IMR-90 (cell line): ENCODE results near the gene STIM1. TPM values are rescaled to one million over a fixed set of nuclear protein-coding genes. Genes with fewer than 3 reads are reported as not detected.

ENCODE experiments used
- ATAC-seq: fragments of 200-7000 bp; cut with Tn5 transposase; 2 replicates; pipeline ENCODE4 v1.9.1; 2020; ENCODE audit warnings: low read depth, mild to moderate bottlenecking, moderate library complexity
- BruUV-seq: library from RNA; stranded (reverse); fragments of 400-500 nt; replicated peaks from 2 replicates; lab custom pipeline; 2021; lab: Mats Ljungman, UMichigan
- CTCF ChIA-PET: fragments of 300-600 bp; formaldehyde crosslinking; extraction: SDS; loops from one replicate; lab custom pipeline; 2021; ENCODE audit warnings: antibody characterized with exemption; lab: Yijun Ruan, JAX
- POLR2A ChIA-PET: fragments of 300-600 bp; sonication (Branson Sonifier 250); formaldehyde crosslinking; loops from one replicate; lab custom pipeline; 2022; ENCODE audit warnings: antibody characterized with exemption; ENCODE audit not compliant: unreplicated experiment; lab: Charles Lee
- DNase-seq: peaks from one replicate; pipeline ENCODE4 v3.0.0; 2013
- H2AFZ ChIP-seq: replicated peaks from 2 replicates; pipeline ENCODE3; 2013; ENCODE audit warnings: low read length, mild to moderate bottlenecking; ENCODE audit not compliant: poor library complexity
- H2AK5ac ChIP-seq: 2 replicates; pipeline ENCODE4 v1.6.1; 2013; ENCODE audit warnings: low read depth, low read length, inconsistent platforms
- H2AK9ac ChIP-seq: replicated peaks from 2 replicates; pipeline ENCODE3; 2013; ENCODE audit warnings: mild to moderate bottlenecking, low read depth, low read length, moderate library complexity; ENCODE audit not compliant: poor library complexity
- H2BK120ac ChIP-seq: 2 replicates; pipeline ENCODE4 v1.6.1; 2013; ENCODE audit warnings: low read depth, low read length, inconsistent platforms
- H2BK15ac ChIP-seq: 3 replicates; pipeline ENCODE4 v1.6.1; 2013; ENCODE audit warnings: low read depth, low read length, inconsistent platforms
- H2BK20ac ChIP-seq: 2 replicates; pipeline ENCODE4 v1.6.1; 2013; ENCODE audit warnings: low read depth, mild to moderate bottlenecking, inconsistent platforms, low read length, moderate library complexity
- H2BK5ac ChIP-seq: 2 replicates; pipeline ENCODE4 v1.6.1; 2013; ENCODE audit warnings: mild to moderate bottlenecking, low read depth, low read length, inconsistent platforms; ENCODE audit not compliant: poor library complexity, severe bottlenecking
- H3K14ac ChIP-seq: replicated peaks from 2 replicates; pipeline ENCODE4 v1.6.1; 2013; ENCODE audit warnings: low read depth, low read length, inconsistent platforms
- H3K18ac ChIP-seq: 2 replicates; pipeline ENCODE4 v1.6.1; 2013; ENCODE audit warnings: low read depth, low read length, control low read depth
- H3K23ac ChIP-seq: 2 replicates; pipeline ENCODE4 v1.6.1; 2013; ENCODE audit warnings: low read depth, low read length, inconsistent platforms
- H3K27ac ChIP-seq: 2 replicates; pipeline ENCODE4 v1.5.1; 2013; ENCODE audit warnings: mild to moderate bottlenecking, control low read depth, low read length; ENCODE audit not compliant: insufficient read depth
- H3K27me3 ChIP-seq: 2 replicates; pipeline ENCODE4 v1.6.1; 2013; ENCODE audit warnings: low read length; ENCODE audit not compliant: control insufficient read depth, insufficient read depth
- H3K36me3 ChIP-seq: 2 replicates; pipeline ENCODE4 v1.6.1; 2013; ENCODE audit warnings: low read length, mixed read lengths; ENCODE audit not compliant: control insufficient read depth, insufficient read depth
- H3K4ac ChIP-seq: 2 replicates; pipeline ENCODE4 v1.6.1; 2013; ENCODE audit warnings: low read depth, low read length, inconsistent platforms
- H3K4me1 ChIP-seq: 2 replicates; pipeline ENCODE4 v1.6.1; 2013; ENCODE audit warnings: low read length, mixed read lengths; ENCODE audit not compliant: control insufficient read depth, insufficient read depth
- H3K4me2 ChIP-seq: 2 replicates; pipeline ENCODE4 v1.6.1; 2013; ENCODE audit warnings: low read depth, mild to moderate bottlenecking, control low read depth, low read length, moderate library complexity
- H3K4me3 ChIP-seq: 2 replicates; pipeline ENCODE4 v1.5.1; 2013; ENCODE audit warnings: low read depth, mild to moderate bottlenecking, control low read depth, low read length, moderate library complexity; ENCODE audit not compliant: insufficient read depth
- H3K56ac ChIP-seq: 2 replicates; pipeline ENCODE4 v1.6.1; 2013; ENCODE audit warnings: low read length, inconsistent platforms; ENCODE audit not compliant: insufficient read depth; ENCODE audit errors: extremely low read depth
- H3K79me1 ChIP-seq, 2 experiments: 2 replicates each; pipeline ENCODE4 v1.6.1; 2013; ENCODE audit warnings: low read length in 2 of 2, inconsistent platforms in 1 of 2, low read depth in 1 of 2
- H3K9ac ChIP-seq: 2 replicates; pipeline ENCODE4 v1.6.1; 2013; ENCODE audit warnings: low read depth, low read length, control low read depth
- H3K9me1 ChIP-seq: 2 replicates; pipeline ENCODE4 v1.6.1; 2013; ENCODE audit warnings: low read length, inconsistent platforms; ENCODE audit not compliant: insufficient read depth
- H3K9me3 ChIP-seq: 2 replicates; pipeline ENCODE4 v1.6.1; 2013; ENCODE audit warnings: low read length; ENCODE audit not compliant: control insufficient read depth, insufficient read depth
- H4K20me1 ChIP-seq: 2 replicates; pipeline ENCODE4 v1.6.1; 2013; ENCODE audit warnings: low read length, inconsistent platforms; ENCODE audit not compliant: insufficient read depth
- H4K5ac ChIP-seq: 2 replicates; pipeline ENCODE4 v1.6.1; 2013; ENCODE audit warnings: mild to moderate bottlenecking, low read depth, low read length, control low read depth
- H4K8ac ChIP-seq, 2 experiments: 2 replicates each; pipeline ENCODE4 v1.6.1; 2013; ENCODE audit warnings: low read depth in 2 of 2, low read length in 2 of 2, control low read depth in 1 of 2, inconsistent platforms in 1 of 2
- H4K91ac ChIP-seq: 2 replicates; pipeline ENCODE4 v1.6.1; 2013; ENCODE audit warnings: low read depth, low read length, inconsistent platforms; ENCODE audit not compliant: insufficient read depth
- POLR2A ChIP-seq: IDR thresholded peaks from 2 replicates; pipeline ENCODE4 v1.6.1; 2012; ENCODE audit warnings: mild to moderate bottlenecking, low read depth, low read length
- WGBS, 2 experiments: methylation state at CpG; one replicate each; pipeline versions ENCODE4 v1.1.5 to v1.1.7; 2013; ENCODE audit warnings: missing lambda C conversion rate in 2 of 2; ENCODE audit not compliant: insufficient read length in 1 of 2; ENCODE audit errors: extremely low coverage in 2 of 2; 5-methylcytosine and 5-hydroxymethylcytosine counted together
- dilution Hi-C: fragments of 300-500 bp; cut with HindIII; formaldehyde crosslinking; loops from one replicate; pipeline ENCODE4 v1.14.3; 2018; ENCODE audit warnings: low sequenced_read_pairs; ENCODE audit not compliant: unreplicated experiment
- in situ Hi-C: fragments of 300-500 bp; cut with MboI; formaldehyde crosslinking; loops from 3 replicates; pipeline ENCODE4 v1.14.3; 2019; ENCODE audit warnings: low sequenced_read_pairs, inconsistent platforms, mixed read lengths
- intact Hi-C: fragments of 100-400 bp; cut with micrococcal nuclease; formaldehyde crosslinking; loops from 2 replicates; pipeline ENCODE4 v1.10.0; 2022
- polyA plus RNA-seq, 3 experiments: library from polyadenylated mRNA; depleted of rRNA; stranded (reverse); fragments of >200 nt; gene quantifications; 2 replicates each; pipeline ENCODE4 v1.2.3, GENCODE V29; 2012; ENCODE audit warnings: low replicate concordance in 1 of 3
- total RNA-seq: library from RNA; depleted of rRNA; stranded (reverse); fragments of >200 nt; gene quantifications from 2 replicates; pipeline ENCODE4 v1.2.3, GENCODE V29; 2012

The STIM1 gene
- total and polyA plus RNA-seq, 2 of the 4 experiments (the other 2 are of a cell fraction), result 17.9 to 23.0 TPM

DNA sequence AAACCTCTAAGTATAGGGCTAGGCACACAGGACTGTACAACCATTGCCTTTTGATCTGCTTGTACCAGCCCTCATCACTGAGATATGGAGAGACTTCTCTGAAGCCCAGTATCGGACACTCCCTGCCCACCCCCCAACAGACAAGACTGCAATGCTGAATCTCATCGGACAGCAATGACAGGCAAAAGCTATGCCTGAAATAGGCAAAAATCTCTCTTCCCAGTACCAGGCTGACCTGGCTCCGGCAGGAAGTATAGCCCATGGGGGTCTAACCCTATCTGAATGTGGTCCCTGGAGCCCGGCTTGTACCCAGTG is 21.2 kb upstream of the STIM1 start:
- DNase-seq (no peak), ATAC-seq (no peak)
- POLR2A ChIA-PET, result no interaction called here
- Histone ChIP-seq H4K91ac (no peak overlapping the region), H4K8ac (no peak overlapping the region), H3K9me1 (peaks cover 54% of the 10 kb centered on the region), H3K14ac (no peak overlapping the region), H3K4me3 (no peak overlapping the region), H2BK20ac (no peak overlapping the region), H3K27ac (no peak overlapping the region), H3K23ac (no peak overlapping the region), H3K27me3 (no peaks in the 10 kb centered on the region), H4K20me1 (peaks cover 90% of the 10 kb centered on the region), H3K9me3 (no peaks in the 10 kb centered on the region), H2BK120ac (no peak overlapping the region), H2BK15ac (no peak overlapping the region), H3K56ac (no peak overlapping the region), H2AK9ac (peak overlapping the region; percentile 23), H3K18ac (no peak overlapping the region), H3K4me1 (peaks cover 17% of the 10 kb centered on the region), H3K4me2 (no peak overlapping the region), H3K79me1 (peaks cover 54 to 94% of the 10 kb centered on the region in 2 experiments), H3K9ac (no peak overlapping the region), H2AFZ (no peak overlapping the region), H2BK5ac (no peak overlapping the region), H3K4ac (no peak overlapping the region), H4K5ac (no peak overlapping the region), H2AK5ac (no peak overlapping the region), H3K36me3 (peaks cover 8% of the 10 kb centered on the region)
- intact Hi-C loops, result no loop called here
- 57% methylated on average over 1 of the region's 4 CpGs; no CpG with 5 or more reads in 1 of the 2 experiments for WGBS, 2 experiments
- CTCF ChIA-PET, result no interaction called here
- dilution Hi-C loops, result no loop called here
- no TSS peak for BruUV-seq
- TF ChIP-seq POLR2A, result no peak
- in situ Hi-C loops, result no loop called here
